Loucy (cell line): ENCODE results near the gene DLG2.
"Not testable (repeated sequence)": the region's sequence is repeated elsewhere in the genome, so short reads cannot be mapped to it uniquely, and the experiment has no call there.

ENCODE experiments used
- H2AFZ ChIP-seq: fragments of 200-600 bp; sonication (generic); 2 replicates; pipeline ENCODE4 v1.6.0; 2016; ENCODE audit warnings: antibody characterized with exemption, mild to moderate bottlenecking, low read length, moderate library complexity
- H3F3A ChIP-seq: fragments of 200-600 bp; 2 replicates; pipeline ENCODE4 v1.6.0; 2016; ENCODE audit warnings: antibody characterized with exemption, low read depth, mild to moderate bottlenecking
- H3K27me3 ChIP-seq: fragments of 200-600 bp; sonication (generic); 2 replicates; pipeline ENCODE4 v1.6.1; 2014; ENCODE audit warnings: low read length, mild to moderate bottlenecking; ENCODE audit not compliant: insufficient read depth, poor library complexity, severe bottlenecking
- H3K36me3 ChIP-seq: fragments of 200-600 bp; sonication (generic); 2 replicates; pipeline ENCODE4 v1.6.1; 2016; ENCODE audit warnings: low read length; ENCODE audit not compliant: insufficient read depth
- H3K4me1 ChIP-seq: fragments of 200-600 bp; sonication (generic); 2 replicates; pipeline ENCODE4 v1.5.1; 2014; ENCODE audit warnings: low read length, mild to moderate bottlenecking; ENCODE audit not compliant: insufficient read depth, poor library complexity, severe bottlenecking
- H3K4me2 ChIP-seq: fragments of 200-600 bp; sonication (generic); 2 replicates; pipeline ENCODE4 v1.6.0; 2014; ENCODE audit warnings: antibody characterized with exemption, low read length, low read depth, mild to moderate bottlenecking; ENCODE audit not compliant: poor library complexity, severe bottlenecking
- H3K4me3 ChIP-seq: fragments of 200-600 bp; sonication (generic); 2 replicates; pipeline ENCODE4 v1.5.1; 2014; ENCODE audit warnings: low read length, mild to moderate bottlenecking, mixed read lengths; ENCODE audit not compliant: poor library complexity, severe bottlenecking
- H3K79me2 ChIP-seq: fragments of 200-600 bp; sonication (generic); 2 replicates; pipeline ENCODE4 v1.6.1; 2014; ENCODE audit warnings: low read length; ENCODE audit not compliant: insufficient read depth
- H3K9ac ChIP-seq: fragments of 200-600 bp; sonication (generic); 2 replicates; pipeline ENCODE4 v1.6.0; 2014; ENCODE audit warnings: mild to moderate bottlenecking, low read depth, low read length, moderate library complexity; ENCODE audit not compliant: poor library complexity, severe bottlenecking
- H3K9me2 ChIP-seq: fragments of 200-600 bp; sonication (generic); replicated peaks from 2 replicates; pipeline ENCODE4 v1.6.1; 2016; ENCODE audit warnings: low read depth, low read length, mixed read lengths
- H3K9me3 ChIP-seq: fragments of 200-600 bp; sonication (generic); 2 replicates; pipeline ENCODE4 v1.6.1; 2014; ENCODE audit warnings: mild to moderate bottlenecking, antibody characterized with exemption, low read length, low read depth; ENCODE audit not compliant: insufficient read depth
- H4K20me1 ChIP-seq: fragments of 200-600 bp; sonication (generic); 2 replicates; pipeline ENCODE4 v1.6.0; 2014; ENCODE audit warnings: antibody characterized with exemption, low read length, mild to moderate bottlenecking; ENCODE audit not compliant: insufficient read depth, poor library complexity, severe bottlenecking
- CTCF ChIP-seq: fragments of 200-600 bp; sonication (generic); conservative IDR thresholded peaks from 2 replicates; pipeline ENCODE4 v1.5.1; 2014; ENCODE audit warnings: mild to moderate bottlenecking, antibody characterized with exemption, low read length
- EZH2phosphoT487 ChIP-seq: fragments of 200-600 bp; IDR thresholded peaks from 2 replicates; pipeline ENCODE4 v1.6.1; 2018; ENCODE audit warnings: antibody characterized with exemption, mild to moderate bottlenecking, moderate library complexity, borderline replicate concordance

Gene DLG2

GRCh38 chr11:84310268-84310667, 1316.9 kb downstream of the DLG2 start:
- Histone ChIP-seq H2AFZ (no peak overlapping the region), H3K79me2 (no peaks in the 10 kb centered on the region), H3K9me2 (no peaks in the 10 kb centered on the region), H4K20me1 (no peaks in the 10 kb centered on the region), H3F3A (no peaks in the 10 kb centered on the region), H3K4me2 (no peak overlapping the region), H3K9me3 (no peaks in the 10 kb centered on the region), H3K4me1 (no peaks in the 10 kb centered on the region), H3K9ac (no peak overlapping the region), H3K36me3 (no peaks in the 10 kb centered on the region), H3K4me3 (no peak overlapping the region), H3K27me3 (no peaks in the 10 kb centered on the region)
- TF ChIP-seq EZH2phosphoT487, result no peak
- TF ChIP-seq CTCF, result no peak

- H3K79me2 ChIP-seq, H3K9me2 ChIP-seq, H3F3A ChIP-seq, H2AFZ ChIP-seq, H3K9ac ChIP-seq, H3K4me2 ChIP-seq, H3K4me3 ChIP-seq, H4K20me1 ChIP-seq, H3K4me1 ChIP-seq, H3K27me3 ChIP-seq, H3K36me3 ChIP-seq, H3K9me3 ChIP-seq: not testable (repeated sequence)
These were observed 1318.7 kb downstream of the DLG2 start for GRCh38 chr11:84308491-84308890.

DNA sequence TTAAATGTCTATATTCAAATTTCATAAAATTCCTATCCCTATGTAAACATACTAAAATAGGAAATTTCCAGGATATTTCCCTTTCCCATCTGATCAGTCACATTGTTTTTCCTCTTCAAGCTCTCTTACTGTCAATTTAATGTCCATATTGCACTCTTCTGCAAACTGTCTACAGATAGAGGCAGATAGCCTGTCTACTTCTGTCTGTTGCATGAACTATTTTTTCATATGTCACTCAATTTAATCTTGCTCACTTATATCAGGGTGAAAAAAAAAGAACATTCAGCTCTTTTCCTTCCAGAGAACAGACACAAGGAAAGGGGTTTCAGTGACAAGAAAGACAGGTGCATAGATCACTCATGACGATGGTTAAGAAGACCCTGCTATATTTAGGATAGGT, 1327.1 kb downstream of the DLG2 start:
- Histone ChIP-seq H3K79me2 (no peaks in the 10 kb centered on the region), H4K20me1 (no peaks in the 10 kb centered on the region), H3K9me3 (no peaks in the 10 kb centered on the region; the same call in 1 of the 2 replicates), H3K27me3 (no peaks in the 10 kb centered on the region), H3K36me3 (no peaks in the 10 kb centered on the region), H3K4me3 (no peak overlapping the region), H3K9me2 (0 out of 2 replicates have a peak, but pooled peaks cover 8% of the 10 kb centered on the region), H3K4me1 (no peaks in the 10 kb centered on the region), H3F3A (no peaks in the 10 kb centered on the region), H3K4me2 (no peak overlapping the region), H2AFZ (no peak overlapping the region), H3K9ac (no peak overlapping the region)
- TF ChIP-seq EZH2phosphoT487, result no peak
- no peak for TF ChIP-seq CTCF

DNA sequence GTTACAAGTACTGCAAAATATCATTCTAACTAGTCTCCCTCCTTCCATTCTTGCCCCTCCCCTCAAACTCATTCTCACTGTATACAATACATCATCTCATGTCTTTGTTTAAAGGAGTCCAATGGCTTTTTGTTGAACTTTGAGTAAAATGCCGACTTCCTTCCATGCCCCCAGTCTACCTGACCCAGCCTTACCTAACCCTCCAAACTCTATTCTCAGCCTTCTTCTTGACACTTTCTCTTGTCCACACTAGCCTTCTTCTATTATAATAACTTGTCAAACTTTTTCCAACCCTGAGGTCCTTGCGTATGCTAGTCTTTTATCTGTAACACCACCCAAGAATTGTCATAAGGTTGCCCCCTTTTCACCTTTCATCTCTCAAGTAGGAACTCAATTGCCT, 1329.6 kb downstream of the DLG2 start:
- H3K4me2 ChIP-seq, result no peak overlapping the region
- no peaks in the 10 kb centered on the region for H3K27me3 ChIP-seq
- H3K36me3 ChIP-seq, result no peaks in the 10 kb centered on the region
- no peaks in the 10 kb centered on the region; the same call in 1 of the 2 replicates for H3K9me3 ChIP-seq
- no peak overlapping the region for H3K4me3 ChIP-seq
- TF ChIP-seq CTCF, result no peak
- TF ChIP-seq EZH2phosphoT487, result no peak
- no peak overlapping the region for H2AFZ ChIP-seq
- H4K20me1 ChIP-seq, result no peaks in the 10 kb centered on the region
- no peaks in the 10 kb centered on the region for H3F3A ChIP-seq
- no peaks in the 10 kb centered on the region for H3K4me1 ChIP-seq
- no peaks in the 10 kb centered on the region for H3K79me2 ChIP-seq
- no peak overlapping the region for H3K9ac ChIP-seq
- H3K9me2 ChIP-seq, result 0 out of 2 replicates have a peak, but pooled peaks cover 8% of the 10 kb centered on the region
